GM12878 (cell line): ENCODE results near the gene A3GALT2. TPM values are rescaled to one million over a fixed set of nuclear protein-coding genes. Genes with fewer than 3 reads are reported as not detected.

Source experiments
- ATAC-seq: fragments of 200-7000 bp; cut with Tn5 transposase; 3 replicates; pipeline ENCODE4 v1.9.1; 2020; ENCODE audit warnings: mild to moderate bottlenecking, moderate library complexity
- BruUV-seq: library from RNA; stranded (reverse); fragments of 400-500 nt; replicated peaks from 2 replicates; lab custom pipeline; 2021; lab: Mats Ljungman, UMichigan
- CTCF ChIA-PET: fragments of 300-600 bp; sonication (Branson Sonifier 250); formaldehyde crosslinking; extraction: SDS; loops from one replicate; lab custom pipeline; 2021; ENCODE audit warnings: inconsistent platforms; lab: Yijun Ruan, JAX
- POLR2A ChIA-PET: fragments of 350-600 bp; formaldehyde crosslinking; extraction: SDS; loops from one replicate; lab custom pipeline; 2021; ENCODE audit warnings: inconsistent platforms; lab: Charles Lee
- RAD21 ChIA-PET: fragments of 300-600 bp; sonication (Branson Sonifier 250); formaldehyde crosslinking; loops from one replicate; lab custom pipeline; 2023; ENCODE audit warnings: antibody characterized with exemption; ENCODE audit not compliant: unreplicated experiment; lab: Charles Lee
- SMC1A ChIA-PET: fragments of 300-600 bp; sonication (Branson Sonifier 250); formaldehyde crosslinking; loops from one replicate; lab custom pipeline; 2023; ENCODE audit not compliant: unreplicated experiment, uncharacterized antibody; lab: Charles Lee
- DNase-seq: peaks from one replicate; pipeline ENCODE4 v3.0.0-alpha.2; 2011; ENCODE audit warnings: low read depth, low spot score
- FAIRE-seq: peaks from 3 replicates; lab custom pipeline; 2011; peaks lifted over from hg19 to GRCh38; lab: Jason Lieb, UNC
- H2AFZ ChIP-seq: 2 replicates; pipeline ENCODE4 v1.6.0; 2011; ENCODE audit warnings: low read depth, low read length, control low read depth; ENCODE audit not compliant: control insufficient read depth
- H3K27ac ChIP-seq: 2 replicates; pipeline ENCODE4 v1.5.1; 2011; ENCODE audit warnings: control low read depth; ENCODE audit not compliant: control insufficient read depth, insufficient read depth
- H3K27me3 ChIP-seq, 2 experiments: replicated peaks in 1 of 2; 2 replicates each; pipeline versions ENCODE4 v1.6.0 to v1.6.1; 2011; ENCODE audit warnings: low read length in 1 of 2; ENCODE audit not compliant: control insufficient read depth in 2 of 2, insufficient read depth in 2 of 2
- H3K36me3 ChIP-seq, 2 experiments: 2 replicates each; pipeline ENCODE4 v1.5.1; 2011; ENCODE audit warnings: low read length in 1 of 2; ENCODE audit not compliant: control insufficient read depth in 2 of 2, insufficient read depth in 2 of 2
- H3K4me1 ChIP-seq: 2 replicates; pipeline ENCODE4 v1.6.1; 2011; ENCODE audit warnings: mild to moderate bottlenecking, low read length, moderate library complexity, mixed read lengths; ENCODE audit not compliant: control insufficient read depth, insufficient read depth
- H3K4me2 ChIP-seq: 2 replicates; pipeline ENCODE4 v1.6.0; 2011; ENCODE audit warnings: control low read depth; ENCODE audit not compliant: control insufficient read depth, insufficient read depth
- H3K4me3 ChIP-seq: fragments of 200-600 bp; sonication (generic); 2 replicates; pipeline ENCODE4 v1.5.1; 2016
- H3K79me2 ChIP-seq: 2 replicates; pipeline ENCODE4 v1.6.0; 2011; ENCODE audit warnings: low read length; ENCODE audit not compliant: control insufficient read depth, insufficient read depth
- H3K9ac ChIP-seq: 2 replicates; pipeline ENCODE4 v1.8.0; 2011; ENCODE audit warnings: low read length, control low read depth, mixed read lengths; ENCODE audit not compliant: control insufficient read depth, insufficient read depth
- H3K9me3 ChIP-seq: replicated peaks from 3 replicates; pipeline ENCODE4 v1.5.1; 2011; ENCODE audit warnings: mild to moderate bottlenecking, low read length; ENCODE audit not compliant: control insufficient read depth, insufficient read depth
- H4K20me1 ChIP-seq: 2 replicates; pipeline ENCODE4 v1.6.0; 2011; ENCODE audit not compliant: control insufficient read depth, insufficient read depth
- BCL3 ChIP-seq: IDR thresholded peaks from 2 replicates; pipeline ENCODE4 v1.6.1; 2011; ENCODE audit warnings: borderline replicate concordance, low read depth, mild to moderate bottlenecking, moderate library complexity, low read length; ENCODE audit not compliant: insufficient read depth, poor library complexity, severe bottlenecking
- CBFB ChIP-seq: IDR thresholded peaks from 2 replicates; pipeline ENCODE4 v1.6.1; 2016; ENCODE audit warnings: antibody characterized with exemption, low read depth
- CHD4 ChIP-seq: fragments of 200-600 bp; sonication (generic); IDR thresholded peaks from 2 replicates; pipeline ENCODE4 v1.6.1; 2016; ENCODE audit warnings: mild to moderate bottlenecking
- FOXM1 ChIP-seq: IDR thresholded peaks from 2 replicates; pipeline ENCODE4 v1.6.1; 2012; ENCODE audit warnings: low read depth, mild to moderate bottlenecking, inconsistent platforms, low read length, moderate library complexity
- IRF4 ChIP-seq: IDR thresholded peaks from 2 replicates; pipeline ENCODE4 v1.6.1; 2011; ENCODE audit warnings: low read depth, low read length
- MEF2A ChIP-seq: IDR thresholded peaks from 2 replicates; pipeline ENCODE4 v1.6.1; 2011; ENCODE audit warnings: low read depth, mild to moderate bottlenecking, low read length, moderate library complexity; ENCODE audit not compliant: insufficient read depth
- PAX5 ChIP-seq: IDR thresholded peaks from 2 replicates; pipeline ENCODE4 v1.6.1; 2011; ENCODE audit warnings: low read depth, low read length, borderline replicate concordance
- ZNF687 ChIP-seq: fragments of 450-650 bp; IDR thresholded peaks from 2 replicates; pipeline ENCODE4 v1.6.1; 2017; ENCODE audit warnings: mild to moderate bottlenecking, moderate library complexity
- WGBS: methylation state at CpG from one replicate; pipeline ENCODE4 v1.1.6; 2016; ENCODE audit warnings: low lambda C conversion rate; ENCODE audit not compliant: insufficient replicate concordance, insufficient coverage; ENCODE audit errors: missing lambda C conversion rate; 5-methylcytosine and 5-hydroxymethylcytosine counted together
- in situ Hi-C: fragments of 300-500 bp; cut with MboI; formaldehyde crosslinking; loops from 9 replicates; pipeline ENCODE4 v1.14.3; 2018; ENCODE audit warnings: mixed read lengths
- intact Hi-C: fragments of 100-400 bp; cut with micrococcal nuclease; formaldehyde crosslinking; loops from one replicate; pipeline ENCODE4 v1.14.2; 2022; ENCODE audit not compliant: unreplicated experiment
- polyA plus RNA-seq, 11 experiments: library from polyadenylated mRNA; depleted of rRNA in 4 of 11; unstranded in 6 of 11; stranded (reverse) in 5 of 11; fragments of >200 nt; fragmentation: Nextera tagmentation in 4 of 11; fragmentation: Illumina TruSeq in 1 of 11; extraction: Ambion mirVana in 4 of 11; extraction: Trizol in 1 of 11; gene quantifications; 1 replicate in 1 of 11; 2 replicates in 10 of 11; pipeline versions ENCODE4 v1.2.1 to v1.2.3, GENCODE V29; 2011 to 2016; ENCODE audit warnings: inconsistent platforms in 2 of 11, missing spikeins in 2 of 11, low read depth in 1 of 11
- total RNA-seq, 4 experiments: library from RNA; depleted of rRNA in 3 of 4; stranded (reverse); fragments of >200 nt in 3 of 4; fragmentation: Illumina TruSeq in 1 of 4; extraction: Trizol in 1 of 4; gene quantifications; 2 replicates each; pipeline versions ENCODE4 v1.2.1 to v1.2.3, GENCODE V29; 2013 to 2021
- TF ChIP-seq, protein P1 (sequence below): fragments of 450-650 bp; IDR thresholded peaks from 2 replicates; pipeline ENCODE4 v1.6.1; 2018; ENCODE audit warnings: borderline replicate concordance, mild to moderate bottlenecking; ENCODE audit not compliant: partially characterized antibody
- TF ChIP-seq, protein P2 (sequence below): fragments of 450-650 bp; formaldehyde crosslinking; IDR thresholded peaks from 2 replicates; pipeline ENCODE4 v1.4.0; 2022; ENCODE audit warnings: mild to moderate bottlenecking, moderate library complexity

Gene A3GALT2
- total and polyA plus RNA-seq, 10 of the 15 experiments (the other 5 are each of a cell fraction or from before 2014, with no cell fraction given), result not detected

DNA sequence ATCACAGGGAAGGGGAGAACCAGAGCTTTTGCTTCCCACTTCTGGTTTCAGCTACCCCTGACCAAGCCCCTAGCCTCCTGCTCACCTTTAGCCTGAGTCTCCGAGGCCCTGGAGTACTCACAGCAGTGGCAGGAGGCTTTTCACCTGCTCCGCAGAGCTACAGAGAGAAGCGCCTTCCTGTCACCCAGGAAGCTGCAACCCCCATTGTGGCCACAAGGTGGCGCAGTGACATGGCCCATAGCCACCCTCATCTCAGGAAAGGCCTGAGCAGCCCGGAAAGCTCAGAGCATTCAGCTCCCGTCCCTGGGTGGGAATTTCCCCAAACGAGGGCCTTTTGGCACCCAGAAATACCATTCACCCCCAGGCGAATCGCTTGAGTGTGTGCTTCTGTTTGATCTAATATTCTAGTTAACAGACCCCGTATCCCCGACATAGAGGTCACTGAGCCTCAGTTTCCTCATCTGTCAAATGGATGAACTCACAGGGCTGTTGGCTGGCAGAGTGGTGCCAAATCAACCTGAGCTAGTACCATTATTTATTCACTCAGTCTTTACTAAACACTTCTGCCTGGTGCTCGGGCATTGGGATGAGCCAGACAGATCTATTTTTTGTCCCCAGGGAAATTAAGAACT is 25.3 kb downstream of the A3GALT2 start:
- Histone ChIP-seq H3K4me3 (no peak overlapping the region), H3K4me1 (no peaks in the 10 kb centered on the region), H3K79me2 (no peaks in the 10 kb centered on the region), H3K27me3 (no peaks in the 10 kb centered on the region), H2AFZ (peak overlapping the region; percentile 22), H4K20me1 (no peaks in the 10 kb centered on the region), H3K9ac (no peak overlapping the region), H3K36me3 (peaks cover 0 to 3% of the 10 kb centered on the region in 2 experiments; a peak in 3 of 4 replicates), H3K9me3 (no peaks in the 10 kb centered on the region), H3K4me2 (no peak overlapping the region), H3K27ac (no peak overlapping the region)
- peak; percentile 96 for FAIRE-seq
- ATAC-seq, result peak; percentile 97
- no TSS peak for BruUV-seq
- ChIA-PET SMC1A (interaction anchor here (0.7 to 7.5 kb wide), 25 partner anchors 10 to 360 kb away, joined by 3 to 149 read pairs (median 4); partner anchors contain the start of gene ZSCAN20), RAD21 (interaction anchor here (0.5 to 6.0 kb wide), 32 partner anchors 10 to 337 kb away, joined by 3 to 103 read pairs (median 3); partner anchors contain the start of gene ZSCAN20), POLR2A (interaction anchor here (1.0 to 1.4 kb wide), 3 partner anchors 43 to 175 kb away, joined by 3 to 8 read pairs (median 4); no protein-coding TSS in a partner anchor), CTCF (interaction anchor here (0.5 to 7.8 kb wide), 60 partner anchors 8 to 328 kb away, joined by 3 to 239 read pairs (median 5); partner anchors contain the start of gene ZSCAN20)
- intact Hi-C loops (loop anchor here (1.0 to 5.0 kb wide), 5 partner anchors 72 to 317 kb away; no protein-coding TSS in a partner anchor), in situ Hi-C loops (loop anchor here (5.0 kb wide), 3 partner anchors 72 to 317 kb away; no protein-coding TSS in a partner anchor)
- DNase-seq, result peak; percentile 64
- WGBS, result 22% methylated on average over 12 of the region's 12 CpGs
- no peak for TF ChIP-seq CHD4
- 0 out of 2 replicates have a peak, but pooled peaks have one; percentile 19 for TF ChIP-seq FOXM1
- TF ChIP-seq MEF2A, result no peak
- TF ChIP-seq, protein P1, sequence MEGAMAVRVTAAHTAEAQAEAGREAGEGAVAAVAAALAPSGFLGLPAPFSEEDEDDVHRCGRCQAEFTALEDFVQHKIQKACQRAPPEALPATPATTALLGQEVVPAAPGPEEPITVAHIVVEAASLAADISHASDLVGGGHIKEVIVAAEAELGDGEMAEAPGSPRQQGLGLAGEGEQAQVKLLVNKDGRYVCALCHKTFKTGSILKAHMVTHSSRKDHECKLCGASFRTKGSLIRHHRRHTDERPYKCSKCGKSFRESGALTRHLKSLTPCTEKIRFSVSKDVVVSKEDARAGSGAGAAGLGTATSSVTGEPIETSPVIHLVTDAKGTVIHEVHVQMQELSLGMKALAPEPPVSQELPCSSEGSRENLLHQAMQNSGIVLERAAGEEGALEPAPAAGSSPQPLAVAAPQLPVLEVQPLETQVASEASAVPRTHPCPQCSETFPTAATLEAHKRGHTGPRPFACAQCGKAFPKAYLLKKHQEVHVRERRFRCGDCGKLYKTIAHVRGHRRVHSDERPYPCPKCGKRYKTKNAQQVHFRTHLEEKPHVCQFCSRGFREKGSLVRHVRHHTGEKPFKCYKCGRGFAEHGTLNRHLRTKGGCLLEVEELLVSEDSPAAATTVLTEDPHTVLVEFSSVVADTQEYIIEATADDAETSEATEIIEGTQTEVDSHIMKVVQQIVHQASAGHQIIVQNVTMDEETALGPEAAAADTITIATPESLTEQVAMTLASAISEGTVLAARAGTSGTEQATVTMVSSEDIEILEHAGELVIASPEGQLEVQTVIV, result no peak
- TF ChIP-seq, protein P2, sequence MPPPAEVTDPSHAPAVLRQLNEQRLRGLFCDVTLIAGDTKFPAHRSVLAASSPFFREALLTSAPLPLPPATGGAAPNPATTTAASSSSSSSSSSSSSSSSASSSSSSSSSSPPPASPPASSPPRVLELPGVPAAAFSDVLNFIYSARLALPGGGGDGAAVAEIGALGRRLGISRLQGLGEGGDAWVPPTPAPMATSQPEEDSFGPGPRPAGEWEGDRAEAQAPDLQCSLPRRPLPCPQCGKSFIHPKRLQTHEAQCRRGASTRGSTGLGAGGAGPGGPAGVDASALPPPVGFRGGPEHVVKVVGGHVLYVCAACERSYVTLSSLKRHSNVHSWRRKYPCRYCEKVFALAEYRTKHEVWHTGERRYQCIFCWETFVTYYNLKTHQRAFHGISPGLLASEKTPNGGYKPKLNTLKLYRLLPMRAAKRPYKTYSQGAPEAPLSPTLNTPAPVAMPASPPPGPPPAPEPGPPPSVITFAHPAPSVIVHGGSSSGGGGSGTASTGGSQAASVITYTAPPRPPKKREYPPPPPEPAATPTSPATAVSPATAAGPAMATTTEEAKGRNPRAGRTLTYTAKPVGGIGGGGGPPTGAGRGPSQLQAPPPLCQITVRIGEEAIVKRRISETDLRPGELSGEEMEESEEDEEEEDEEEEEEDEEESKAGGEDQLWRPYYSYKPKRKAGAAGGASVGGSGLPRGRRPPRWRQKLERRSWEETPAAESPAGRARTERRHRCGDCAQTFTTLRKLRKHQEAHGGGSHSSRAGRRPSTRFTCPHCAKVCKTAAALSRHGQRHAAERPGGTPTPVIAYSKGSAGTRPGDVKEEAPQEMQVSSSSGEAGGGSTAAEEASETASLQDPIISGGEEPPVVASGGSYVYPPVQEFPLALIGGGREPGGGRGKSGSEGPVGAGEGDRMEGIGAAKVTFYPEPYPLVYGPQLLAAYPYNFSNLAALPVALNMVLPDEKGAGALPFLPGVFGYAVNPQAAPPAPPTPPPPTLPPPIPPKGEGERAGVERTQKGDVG (CRISPR knock-in tag), result no peak
- no peak for TF ChIP-seq CBFB
- no peak for TF ChIP-seq ZNF687
- TF ChIP-seq PAX5, result no peak
- TF ChIP-seq BCL3, result no peak
- TF ChIP-seq IRF4, result 0 out of 2 replicates have a peak, but pooled peaks have one; percentile 45
